HG02678 (cell line): ENCODE measurements around the gene SLC48A1.
A peak's percentile ranks its signal among the peaks of the same experiment; 100 is the strongest.
"Not testable (repeated sequence)": the region's sequence is repeated elsewhere in the genome, so short reads cannot be mapped to it uniquely, and the experiment has no call there.

ENCODE experiments used
- ATAC-seq: cut with Tn5 transposase; IDR thresholded peaks from one replicate; pipeline ENCODE4 v1.9.1; 2021; ENCODE audit warnings: mild to moderate bottlenecking, moderate library complexity; ENCODE audit not compliant: unreplicated experiment

Gene SLC48A1

GRCh38 chr12:47808050-47808449 lies 35.0 kb downstream of the SLC48A1 start:
- peak; percentile 34 for ATAC-seq

GRCh38 chr12:47808574-47809365 lies 35.7 kb downstream of the SLC48A1 start:
- ATAC-seq: no peak

- not testable (repeated sequence) for ATAC-seq
Measured at GRCh38 chr12:47809518-47809917, 36.5 kb downstream of the SLC48A1 start.

GRCh38 chr12:47811072-47811396 lies 38.0 kb downstream of the SLC48A1 start:
- no peak for ATAC-seq

- no peak for ATAC-seq
Measured at GRCh38 chr12:47811581-47812484, 38.8 kb downstream of the SLC48A1 start.

GRCh38 chr12:47812797-47813510 lies 39.9 kb downstream of the SLC48A1 start:
- ATAC-seq: peak; percentile 64

GRCh38 chr12:47813511-47814196 lies 40.6 kb downstream of the SLC48A1 start:
- ATAC-seq: peak; percentile 46

GRCh38 chr12:47814539-47815170 lies 41.6 kb downstream of the SLC48A1 start:
- ATAC-seq: no peak

GRCh38 chr12:47815447-47815846 lies 42.4 kb downstream of the SLC48A1 start:
- not testable (repeated sequence) for ATAC-seq

GRCh38 chr12:47816403-47817271 lies 43.6 kb downstream of the SLC48A1 start:
- ATAC-seq: no peak

GRCh38 chr12:47817272-47818006 lies 44.4 kb downstream of the SLC48A1 start:
- no peak for ATAC-seq

GRCh38 chr12:47818007-47818376 lies 45.0 kb downstream of the SLC48A1 start:
- no peak for ATAC-seq

- no peak for ATAC-seq
Measured at GRCh38 chr12:47818467-47819137, 45.6 kb downstream of the SLC48A1 start.

- ATAC-seq: peak; percentile 42
Measured at GRCh38 chr12:47819138-47819895, 46.3 kb downstream of the SLC48A1 start.

- ATAC-seq: peak; percentile 40
Measured at GRCh38 chr12:47819896-47820630, 47.0 kb downstream of the SLC48A1 start, which contains the start of gene HDAC7. Gene HDAC7, minus strand, starts transcription at chr12:47819903. Its CDS starts 118 bp downstream, at chr12:47819785.

- ATAC-seq: no peak
Measured at GRCh38 chr12:47820631-47821345, 47.8 kb downstream of the SLC48A1 start.
